Measurements from ENCODE around the gene LRRC75B. TPM values are rescaled to one million over a fixed set of nuclear protein-coding genes. Genes with fewer than 3 reads are reported as not detected.
A peak's percentile ranks its signal among the peaks of the same experiment; 100 is the strongest.
"Not testable (repeated sequence)": the region's sequence is repeated elsewhere in the genome, so short reads cannot be mapped to it uniquely, and the experiment has no call there.

Gene LRRC75B
- polyA plus RNA-seq, 2 donors = 8.5 to 11.3 TPM

DNA sequence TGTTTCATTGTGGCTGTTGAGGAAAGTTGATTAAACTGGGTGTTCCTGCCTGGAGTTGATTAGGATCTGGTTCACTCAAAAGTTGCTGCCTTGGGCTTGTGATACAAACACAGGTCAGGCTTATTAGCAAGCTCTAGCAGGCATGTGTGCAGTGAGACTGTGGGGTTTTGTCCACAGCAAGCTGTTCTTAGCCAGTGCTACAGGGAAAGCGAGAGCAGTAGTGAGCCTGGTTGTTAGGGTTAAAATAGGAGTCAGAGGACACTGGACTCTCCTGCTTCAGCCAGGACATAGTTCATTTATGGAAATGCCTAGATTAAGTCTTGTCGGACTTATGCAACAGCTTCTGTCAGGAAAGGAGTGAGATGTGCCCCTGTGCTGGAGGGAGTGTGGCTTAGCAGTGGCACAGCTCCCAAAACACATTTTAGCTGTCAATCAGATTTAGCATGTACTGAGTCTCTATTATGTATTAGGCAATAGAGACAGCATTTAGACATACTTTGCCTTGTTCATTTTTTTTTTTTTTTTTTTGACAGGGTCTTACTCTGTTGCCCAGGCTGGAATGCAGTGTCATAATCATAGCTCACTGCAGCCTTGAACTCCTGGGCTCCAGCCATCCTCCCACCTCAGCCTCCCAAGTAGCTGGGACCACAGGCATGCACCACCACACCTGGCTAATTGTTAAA, 28.4 kb downstream of the LRRC75B start:
- no peaks in the 10 kb centered on the region for H3K27me3 ChIP-seq (ENCODE audit: control insufficient read depth in 1 of 2, insufficient read depth in 2 of 2, low read length in 2 of 2)
- no peaks in the 10 kb centered on the region for H3K4me1 ChIP-seq (ENCODE audit: control insufficient read depth in 2 of 2, insufficient read depth in 2 of 2, low read length in 1 of 2)
- no peak overlapping the region for H3K4me3 ChIP-seq (ENCODE audit: low read depth in 1 of 2, low read length in 2 of 2)
- H3K9me3 ChIP-seq (ENCODE audit: control insufficient read depth in 2 of 2, insufficient read depth in 1 of 2, low read depth in 1 of 2, low read length in 1 of 2) = no peaks in the 10 kb centered on the region
- peak overlapping the region in 1 of 2 donors; percentile 20 for H3K27ac ChIP-seq (ENCODE audit: low read depth in 2 of 2, low read length in 1 of 2)
- H3K36me3 ChIP-seq (ENCODE audit: control insufficient read depth in 2 of 2, insufficient read depth in 2 of 2, low read length in 1 of 2) = peaks cover 3 to 23% of the 10 kb centered on the region in 2 donors
- 64 to 65% methylated on average over 2 of the region's 2 CpGs for WGBS, 2 donors

GRCh38 chr22:24563246-24563645, 29.6 kb downstream of the LRRC75B start:
- Histone ChIP-seq H3K27ac (ENCODE audit: low read depth in 2 of 2, low read length in 1 of 2) (no peak overlapping the region), H3K4me1 (ENCODE audit: control insufficient read depth in 2 of 2, insufficient read depth in 2 of 2, low read length in 1 of 2) (no peaks in the 10 kb centered on the region), H3K9me3 (ENCODE audit: control insufficient read depth in 2 of 2, insufficient read depth in 1 of 2, low read depth in 1 of 2, low read length in 1 of 2) (no peaks in the 10 kb centered on the region), H3K36me3 (ENCODE audit: control insufficient read depth in 2 of 2, insufficient read depth in 2 of 2, low read length in 1 of 2) (peaks cover 9 to 29% of the 10 kb centered on the region in 2 donors), H3K4me3 (ENCODE audit: low read depth in 1 of 2, low read length in 2 of 2) (no peak overlapping the region), H3K27me3 (ENCODE audit: control insufficient read depth in 1 of 2, insufficient read depth in 2 of 2, low read length in 2 of 2) (no peaks in the 10 kb centered on the region)
- 94 to 96% methylated on average over 2 of the region's 2 CpGs for WGBS, 2 donors

DNA sequence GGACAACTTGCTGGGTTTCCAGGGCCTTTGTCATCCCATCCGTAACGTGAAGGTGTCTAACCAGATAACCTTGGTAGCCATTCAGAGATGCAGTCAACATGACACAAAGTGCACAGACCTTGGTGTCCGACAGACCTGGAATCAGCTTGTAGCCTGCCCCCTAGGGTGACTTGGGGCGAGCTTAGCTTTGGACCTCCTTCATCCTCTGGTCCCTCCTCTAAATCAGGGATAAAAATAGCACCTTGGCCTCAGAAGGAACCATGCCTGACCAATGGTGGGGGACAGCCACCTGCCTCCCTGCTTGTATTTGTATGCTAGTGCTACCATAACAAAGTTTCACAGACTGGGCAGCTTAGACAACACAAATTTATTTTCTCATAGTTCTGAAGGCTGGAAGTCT, 33.4 kb downstream of the LRRC75B start:
- Histone ChIP-seq H3K4me3 (ENCODE audit: low read depth in 1 of 2, low read length in 2 of 2) (no peak overlapping the region), H3K4me1 (ENCODE audit: control insufficient read depth in 2 of 2, insufficient read depth in 2 of 2, low read length in 1 of 2) (no peaks in the 10 kb centered on the region), H3K27me3 (ENCODE audit: control insufficient read depth in 1 of 2, insufficient read depth in 2 of 2, low read length in 2 of 2) (no peaks in the 10 kb centered on the region), H3K9me3 (ENCODE audit: control insufficient read depth in 2 of 2, insufficient read depth in 1 of 2, low read depth in 1 of 2, low read length in 1 of 2) (no peaks in the 10 kb centered on the region), H3K27ac (ENCODE audit: low read depth in 2 of 2, low read length in 1 of 2) (no peak overlapping the region), H3K36me3 (ENCODE audit: control insufficient read depth in 2 of 2, insufficient read depth in 2 of 2, low read length in 1 of 2) (peaks cover 6 to 18% of the 10 kb centered on the region in 2 donors)
- WGBS, 2 donors = 60 to 62% methylated on average over 4 of the region's 4 CpGs

DNA sequence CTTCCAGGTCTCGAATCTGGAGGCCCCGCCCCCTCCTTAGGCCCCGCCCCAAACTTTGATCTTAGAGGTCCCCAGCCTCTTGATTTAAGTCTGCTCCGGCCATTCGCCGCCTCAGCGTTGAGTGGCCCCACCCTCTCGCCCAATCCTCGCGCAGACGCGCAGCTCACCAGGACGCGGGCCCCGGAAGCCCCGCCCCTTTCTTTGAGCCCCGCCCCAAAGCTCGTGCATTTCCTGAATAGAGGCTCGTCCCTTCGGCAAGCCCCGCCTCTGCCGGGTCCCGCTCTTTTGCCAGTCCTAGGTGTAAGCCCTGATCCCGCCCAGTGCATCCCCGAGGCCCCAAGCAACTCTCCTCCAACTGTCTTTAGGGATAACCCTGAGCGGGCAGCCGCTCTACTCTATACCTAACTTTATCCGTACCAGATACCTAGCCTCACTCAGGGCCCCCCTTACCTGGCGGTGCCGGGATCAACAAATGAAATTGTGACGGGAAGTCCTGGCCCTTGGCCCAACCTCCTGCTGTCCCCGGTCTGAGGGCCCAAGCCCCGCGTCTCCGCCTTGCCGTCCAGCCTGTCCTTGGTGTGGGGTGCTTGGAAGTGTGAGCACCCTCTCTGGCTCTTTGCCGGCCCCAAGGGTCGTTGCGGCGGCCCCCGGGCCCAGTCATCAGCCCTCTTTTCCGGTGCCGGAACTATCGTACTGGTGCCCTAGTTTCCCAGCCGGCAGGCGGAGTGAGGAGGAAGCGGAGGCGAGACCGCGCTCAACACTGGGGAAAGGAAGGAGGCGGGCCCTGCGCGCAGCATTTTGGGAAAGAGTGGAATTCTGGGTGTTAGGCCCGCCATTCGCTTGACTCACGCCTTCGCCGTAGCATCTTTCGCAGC, 37.5 kb downstream of the LRRC75B start, which contains the start of gene SNRPD3:
Gene SNRPD3 (plus strand): TSS at position 835 of the 875 bp plus-strand sequence. CDS start 1,676 bp downstream, outside the sequence.
- H3K4me1 ChIP-seq (ENCODE audit: control insufficient read depth in 2 of 2, insufficient read depth in 2 of 2, low read length in 1 of 2) = peaks cover 0 to 12% of the 10 kb centered on the region in 2 donors
- H3K27me3 ChIP-seq (ENCODE audit: control insufficient read depth in 1 of 2, insufficient read depth in 2 of 2, low read length in 2 of 2) = no peaks in the 10 kb centered on the region
- no peaks in the 10 kb centered on the region for H3K9me3 ChIP-seq (ENCODE audit: control insufficient read depth in 2 of 2, insufficient read depth in 1 of 2, low read depth in 1 of 2, low read length in 1 of 2)
- peaks cover 6 to 17% of the 10 kb centered on the region in 2 donors for H3K36me3 ChIP-seq (ENCODE audit: control insufficient read depth in 2 of 2, insufficient read depth in 2 of 2, low read length in 1 of 2)
- 0 to 1% methylated on average over 55 to 59 of the region's 59 CpGs for WGBS, 2 donors
- H3K27ac ChIP-seq (ENCODE audit: low read depth in 2 of 2, low read length in 1 of 2) = peak within 1 kb of the TSS; percentile 97 to 99
- peak within 1 kb of the TSS; percentile 88 for H3K4me3 ChIP-seq (ENCODE audit: low read depth in 1 of 2, low read length in 2 of 2)

DNA sequence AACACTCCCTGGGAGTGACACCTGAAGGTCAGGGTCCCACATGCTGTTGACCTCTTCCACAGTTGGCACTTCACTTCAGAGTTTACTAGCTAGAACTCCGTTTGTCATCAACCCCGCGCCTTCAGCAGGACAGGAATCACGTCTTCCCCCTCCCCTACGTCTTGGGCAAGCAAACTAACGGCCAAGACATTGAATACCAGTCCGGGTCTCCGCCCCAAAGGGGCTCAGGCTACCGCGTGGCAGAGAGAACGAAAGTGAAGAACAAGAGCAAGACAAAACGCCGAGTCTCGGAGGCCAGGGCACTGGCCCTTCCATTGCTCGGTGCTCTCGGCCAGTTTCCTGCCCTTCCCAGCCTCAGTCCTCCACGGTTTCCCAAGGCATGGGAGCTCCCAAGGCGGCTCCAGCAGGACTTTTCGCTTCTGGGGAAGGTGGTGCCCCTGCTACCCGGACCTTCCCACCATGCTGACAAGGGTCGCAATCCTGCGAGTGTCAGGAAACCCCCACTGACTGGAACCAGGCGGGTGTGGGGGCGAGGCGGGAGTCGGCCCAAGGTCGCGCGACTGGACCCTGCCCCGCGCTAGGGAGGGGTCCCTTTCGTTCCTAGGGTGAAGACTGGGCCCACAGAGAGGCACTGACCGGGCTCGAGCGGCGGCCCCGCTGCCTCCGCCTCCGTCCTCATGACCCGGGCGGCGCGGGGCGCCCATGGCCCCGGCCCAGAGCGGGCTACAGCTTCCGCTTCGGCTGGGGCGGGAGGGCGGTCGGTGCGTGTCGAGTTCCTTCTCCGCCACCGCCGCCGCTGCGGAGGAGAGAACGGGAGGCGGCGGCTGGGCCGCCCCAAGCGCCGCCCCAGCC, 38.3 kb downstream of the LRRC75B start, which contains the start of gene GUCD1:
Gene GUCD1 (minus strand): TSS at position 826 of the 852 bp plus-strand sequence. CDS start 147 bp downstream, at position 679.
- H3K9me3 ChIP-seq (ENCODE audit: control insufficient read depth in 2 of 2, insufficient read depth in 1 of 2, low read depth in 1 of 2, low read length in 1 of 2) = no peaks in the 10 kb centered on the region
- H3K27ac ChIP-seq (ENCODE audit: low read depth in 2 of 2, low read length in 1 of 2) = peak within 1 kb of the TSS; percentile 97 to 99
- peaks cover 6 to 15% of the 10 kb centered on the region in 2 donors for H3K36me3 ChIP-seq (ENCODE audit: control insufficient read depth in 2 of 2, insufficient read depth in 2 of 2, low read length in 1 of 2)
- H3K4me3 ChIP-seq (ENCODE audit: low read depth in 1 of 2, low read length in 2 of 2) = peak within 1 kb of the TSS; percentile 88
- H3K4me1 ChIP-seq (ENCODE audit: control insufficient read depth in 2 of 2, insufficient read depth in 2 of 2, low read length in 1 of 2) = peaks cover 0 to 12% of the 10 kb centered on the region in 2 donors
- no peaks in the 10 kb centered on the region for H3K27me3 ChIP-seq (ENCODE audit: control insufficient read depth in 1 of 2, insufficient read depth in 2 of 2, low read length in 2 of 2)
- 0% methylated on average over 56 to 64 of the region's 64 CpGs for WGBS, 2 donors

DNA sequence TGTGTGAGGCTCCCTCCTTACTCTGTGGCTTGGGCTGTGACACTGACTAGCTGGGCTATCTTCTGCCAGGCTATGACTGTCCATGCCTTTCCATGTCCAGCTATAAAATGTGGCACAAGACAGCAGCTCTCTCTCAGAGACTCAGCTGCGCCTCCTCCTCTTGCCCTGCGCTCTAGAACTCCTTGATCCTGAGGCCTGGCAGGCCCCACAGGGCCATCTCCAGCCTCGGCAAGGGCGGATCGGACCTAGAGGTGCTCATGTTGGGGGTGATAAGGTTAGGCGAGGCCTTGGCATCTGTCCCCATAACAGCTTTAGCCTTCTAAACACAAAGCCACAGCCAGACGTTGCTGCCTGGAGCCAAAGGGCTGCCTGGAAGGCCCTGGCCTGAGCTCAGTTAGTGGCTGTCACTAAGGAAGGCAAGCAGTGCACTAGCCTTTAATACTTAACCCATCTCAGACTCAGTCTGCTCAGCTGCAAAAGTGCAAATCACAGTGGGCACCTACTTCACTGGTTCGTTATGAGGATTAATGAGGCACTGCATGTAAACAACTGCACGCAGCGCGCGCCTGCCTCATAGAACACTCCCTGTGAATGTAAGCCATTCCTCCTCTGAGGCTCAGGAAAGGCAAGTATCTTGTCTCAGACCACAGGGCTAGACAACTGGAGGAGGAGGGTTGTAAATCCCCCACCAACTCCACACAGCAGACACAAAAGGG, 39.1 kb downstream of the LRRC75B start:
- 21 to 22% methylated on average over 12 of the region's 12 CpGs for WGBS, 2 donors
- peak overlapping the region; percentile 82 to 88 for H3K4me3 ChIP-seq (ENCODE audit: low read depth in 1 of 2, low read length in 2 of 2)
- peaks cover 0 to 12% of the 10 kb centered on the region in 2 donors for H3K4me1 ChIP-seq (ENCODE audit: control insufficient read depth in 2 of 2, insufficient read depth in 2 of 2, low read length in 1 of 2)
- H3K27me3 ChIP-seq (ENCODE audit: control insufficient read depth in 1 of 2, insufficient read depth in 2 of 2, low read length in 2 of 2) = no peaks in the 10 kb centered on the region
- H3K27ac ChIP-seq (ENCODE audit: low read depth in 2 of 2, low read length in 1 of 2) = peak overlapping the region; percentile 92 to 95
- no peaks in the 10 kb centered on the region for H3K9me3 ChIP-seq (ENCODE audit: control insufficient read depth in 2 of 2, insufficient read depth in 1 of 2, low read depth in 1 of 2, low read length in 1 of 2)
- H3K36me3 ChIP-seq (ENCODE audit: control insufficient read depth in 2 of 2, insufficient read depth in 2 of 2, low read length in 1 of 2) = peaks cover 4 to 10% of the 10 kb centered on the region in 2 donors

DNA sequence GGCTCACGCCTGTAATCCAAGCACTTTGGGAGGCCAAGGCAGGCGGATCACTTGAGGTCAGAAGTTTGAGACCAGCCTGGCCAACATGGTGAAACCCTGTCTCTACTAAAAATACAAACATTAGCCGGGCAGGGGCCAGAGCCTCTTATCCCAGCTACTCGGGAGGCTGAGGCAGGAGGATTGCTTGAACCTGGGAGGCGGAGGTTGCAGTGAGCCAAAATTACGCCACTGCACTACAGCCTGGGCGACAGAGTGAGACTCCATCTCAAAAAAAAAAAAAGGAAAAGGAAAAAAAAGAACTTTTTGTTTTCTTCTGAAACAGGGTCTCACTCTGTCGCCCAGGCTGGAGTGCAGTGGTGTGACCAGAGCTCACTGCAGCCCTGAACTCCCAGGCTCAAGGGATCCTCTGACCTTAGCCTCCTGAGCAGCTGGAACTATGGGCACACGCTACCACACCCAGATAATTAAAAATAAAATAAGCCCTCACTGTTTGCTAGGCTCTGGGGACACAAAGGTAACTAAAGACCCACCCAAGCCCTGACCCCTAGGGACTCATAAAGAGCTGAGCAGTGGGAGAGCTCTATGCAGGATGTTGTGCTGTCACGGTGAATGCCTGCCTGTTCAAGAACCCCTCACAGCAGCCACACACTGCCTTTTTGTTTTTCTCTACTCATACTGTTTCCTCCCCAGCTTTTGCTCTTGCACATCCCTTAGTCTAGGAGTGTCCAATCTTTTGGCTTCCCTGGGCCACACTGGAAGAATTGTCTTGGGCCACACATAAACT, 40.2 kb downstream of the LRRC75B start:
- H3K4me3 ChIP-seq (ENCODE audit: low read depth in 1 of 2, low read length in 2 of 2); H3K9me3 ChIP-seq (ENCODE audit: control insufficient read depth in 2 of 2, insufficient read depth in 1 of 2, low read depth in 1 of 2, low read length in 1 of 2); H3K27me3 ChIP-seq (ENCODE audit: control insufficient read depth in 1 of 2, insufficient read depth in 2 of 2, low read length in 2 of 2); H3K27ac ChIP-seq (ENCODE audit: low read depth in 2 of 2, low read length in 1 of 2): not testable (repeated sequence)
- peaks cover 0 to 12% of the 10 kb centered on the region in 2 donors for H3K4me1 ChIP-seq (ENCODE audit: control insufficient read depth in 2 of 2, insufficient read depth in 2 of 2, low read length in 1 of 2)
- H3K36me3 ChIP-seq (ENCODE audit: control insufficient read depth in 2 of 2, insufficient read depth in 2 of 2, low read length in 1 of 2) = peaks cover 5 to 17% of the 10 kb centered on the region in 2 donors
- 85 to 88% methylated on average over 10 of the region's 10 CpGs for WGBS, 2 donors

GRCh38 chr22:24550902-24551435, 41.9 kb downstream of the LRRC75B start:
- peaks cover 21 to 32% of the 10 kb centered on the region in 2 donors for H3K36me3 ChIP-seq (ENCODE audit: control insufficient read depth in 2 of 2, insufficient read depth in 2 of 2, low read length in 1 of 2)
- 73 to 79% methylated on average over 6 of the region's 6 CpGs for WGBS, 2 donors
- H3K27ac ChIP-seq (ENCODE audit: low read depth in 2 of 2, low read length in 1 of 2) = peak overlapping the region in 1 of 2 donors; percentile 14
- H3K4me1 ChIP-seq (ENCODE audit: control insufficient read depth in 2 of 2, insufficient read depth in 2 of 2, low read length in 1 of 2) = peaks cover 0 to 12% of the 10 kb centered on the region in 2 donors
- H3K4me3 ChIP-seq (ENCODE audit: low read depth in 1 of 2, low read length in 2 of 2) = no peak overlapping the region
- no peaks in the 10 kb centered on the region for H3K9me3 ChIP-seq (ENCODE audit: control insufficient read depth in 2 of 2, insufficient read depth in 1 of 2, low read depth in 1 of 2, low read length in 1 of 2)
- no peaks in the 10 kb centered on the region for H3K27me3 ChIP-seq (ENCODE audit: control insufficient read depth in 1 of 2, insufficient read depth in 2 of 2, low read length in 2 of 2)

All from esophagus (tissue), 2 donors.